ENCODE results near the gene RTN4R. TPM values are rescaled to one million over a fixed set of nuclear protein-coding genes. Genes with fewer than 3 reads are reported as not detected.
"Not testable (repeated sequence)": the region's sequence is repeated elsewhere in the genome, so short reads cannot be mapped to it uniquely, and the experiment has no call there.

The RTN4R gene
- total RNA-seq, 4 donors from 2014 or later = 2.5 to 6.9 (median 3.6) TPM

GRCh38 chr22:20315337-20316216 is 47.5 kb upstream of the RTN4R start:
- H3K4me1 ChIP-seq = peaks cover 0 to 33% (median 12%) of the 10 kb centered on the region in 4 donors
- no peak overlapping the region for H3K27ac ChIP-seq
- no peaks in the 10 kb centered on the region for H3K9me3 ChIP-seq
- H3K4me3 ChIP-seq = no peak overlapping the region
- peaks cover 0 to 30% (median 0%) of the 10 kb centered on the region in 3 donors for H3K36me3 ChIP-seq
- H3K27me3 ChIP-seq = no peaks in the 10 kb centered on the region
- TF ChIP-seq POLR2A (IDR thresholded peaks at IDR 0.05) (no peak), CTCF (IDR thresholded peaks at IDR 0.05) (no peak), EP300 (IDR thresholded peaks at IDR 0.05) (no peak)
- 80% methylated on average over 9 to 23 of the region's 25 CpGs for WGBS, 2 donors
- DNase-seq (ENCODE audit: low spot score in 2 of 2) = peak in 1 of 2 donors; percentile 1

GRCh38 chr22:20314741-20315336 is 46.7 kb upstream of the RTN4R start:
- not testable (repeated sequence) for H3K27ac ChIP-seq, H3K9me3 ChIP-seq, H3K27me3 ChIP-seq, H3K4me3 ChIP-seq
- WGBS, 2 donors = 68 to 85% methylated on average over 6 to 7 of the region's 12 CpGs
- Histone ChIP-seq H3K4me1 (peaks cover 0 to 30% (median 11%) of the 10 kb centered on the region in 4 donors), H3K36me3 (peaks cover 0 to 30% (median 0%) of the 10 kb centered on the region in 3 donors)
- peak in 1 of 2 donors; percentile 0 for DNase-seq (ENCODE audit: low spot score in 2 of 2)

- WGBS, 2 donors = no CpG with 5 or more reads among the region's 5 CpGs
- Histone ChIP-seq H3K4me1 (peaks cover 0 to 28% (median 11%) of the 10 kb centered on the region in 4 donors), H3K36me3 (peaks cover 0 to 30% (median 0%) of the 10 kb centered on the region in 3 donors)
- H3K9me3 ChIP-seq, H3K27me3 ChIP-seq, H3K27ac ChIP-seq, H3K4me3 ChIP-seq: not testable (repeated sequence)
- peak in 1 of 2 donors; percentile 1 for DNase-seq (ENCODE audit: low spot score in 2 of 2)
Measured at GRCh38 chr22:20314206-20314605, 46.1 kb upstream of the RTN4R start.

- not testable (repeated sequence) for H3K4me3 ChIP-seq; H3K9me3 ChIP-seq; H3K27me3 ChIP-seq; DNase-seq (ENCODE audit: low spot score in 2 of 2); H3K27ac ChIP-seq
- Histone ChIP-seq H3K4me1 (peaks cover 0 to 21% (median 4%) of the 10 kb centered on the region in 4 donors), H3K36me3 (peaks cover 0 to 30% (median 0%) of the 10 kb centered on the region in 3 donors)
- WGBS, 2 donors = 100% methylated on average over 1 of the region's 11 CpGs; no CpG with 5 or more reads in 1 of the 2 donors
Measured at GRCh38 chr22:20313306-20314077, 45.4 kb upstream of the RTN4R start.

- WGBS, 2 donors = 79 to 84% methylated on average over 11 to 14 of the region's 14 CpGs
- Histone ChIP-seq H3K4me3 (no peak overlapping the region), H3K9me3 (no peaks in the 10 kb centered on the region), H3K36me3 (peaks cover 0 to 30% (median 0%) of the 10 kb centered on the region in 3 donors), H3K4me1 (peaks cover 0 to 12% (median 0%) of the 10 kb centered on the region in 4 donors), H3K27me3 (no peaks in the 10 kb centered on the region), H3K27ac (no peak overlapping the region)
- DNase-seq (ENCODE audit: low spot score in 2 of 2) = no peak
- TF ChIP-seq EP300 (IDR thresholded peaks at IDR 0.05) = no peak
- no peak for TF ChIP-seq CTCF (IDR thresholded peaks at IDR 0.05)
- TF ChIP-seq POLR2A (IDR thresholded peaks at IDR 0.05) = no peak
Measured at GRCh38 chr22:20312396-20313191, 44.5 kb upstream of the RTN4R start.

GRCh38 chr22:20311249-20312062 is 43.3 kb upstream of the RTN4R start:
- not testable (repeated sequence) for H3K9me3 ChIP-seq; DNase-seq (ENCODE audit: low spot score in 2 of 2); H3K27ac ChIP-seq; H3K4me1 ChIP-seq; H3K27me3 ChIP-seq; H3K4me3 ChIP-seq
- 81 to 83% methylated on average over 12 to 16 of the region's 20 CpGs for WGBS, 2 donors
- peaks cover 0 to 30% (median 0%) of the 10 kb centered on the region in 3 donors for H3K36me3 ChIP-seq

- H3K4me1 ChIP-seq; H3K27me3 ChIP-seq; DNase-seq (ENCODE audit: low spot score in 2 of 2); H3K27ac ChIP-seq; H3K9me3 ChIP-seq; H3K4me3 ChIP-seq: not testable (repeated sequence)
- 78 to 91% methylated on average over 5 of the region's 6 CpGs for WGBS, 2 donors
- H3K36me3 ChIP-seq = peaks cover 0 to 25% (median 0%) of the 10 kb centered on the region in 3 donors
Measured at GRCh38 chr22:20310773-20311172, 42.7 kb upstream of the RTN4R start.

- not testable (repeated sequence) for H3K27me3 ChIP-seq; H3K4me1 ChIP-seq; DNase-seq (ENCODE audit: low spot score in 2 of 2); H3K27ac ChIP-seq; H3K4me3 ChIP-seq; H3K9me3 ChIP-seq
- peaks cover 0 to 19% (median 0%) of the 10 kb centered on the region in 3 donors for H3K36me3 ChIP-seq
- WGBS, 2 donors = 89% methylated on average over 5 of the region's 7 CpGs; no CpG with 5 or more reads in 1 of the 2 donors
Measured at GRCh38 chr22:20310180-20310579, 42.1 kb upstream of the RTN4R start.

Data from tibial nerve (tissue), 4 donors.